Activated CD4-positive, alpha-beta T cell treated with anti-CD3 and anti-CD28 coated beads, Interleukin-2, amount 10 ng/mL, durations not matched to agents 7 days and 5 days (primary cell): ENCODE measurements around the gene BICD2. TPM values are rescaled to one million over a fixed set of nuclear protein-coding genes. Genes with fewer than 3 reads are reported as not detected.
A peak's percentile ranks its signal among the peaks of the same experiment; 100 is the strongest.

Experiments used
- CTCF ChIA-PET: fragments of 350-600 bp; sonication (Branson Sonifier 250); formaldehyde crosslinking; loops from one replicate; lab custom pipeline; 2021; ENCODE audit warnings: antibody characterized with exemption; lab: Charles Lee
- POLR2A ChIA-PET: fragments of 350-600 bp; sonication (Branson Sonifier 250); formaldehyde crosslinking; loops from one replicate; lab custom pipeline; 2021; ENCODE audit warnings: antibody characterized with exemption; lab: Charles Lee
- DNase-seq: peaks from one replicate; pipeline ENCODE4 v3.0.0-alpha.2; 2020
- H3K27ac Mint-ChIP-seq: one replicate; pipeline ENCODE4 v1.8.0; 2021; ENCODE audit warnings: mild to moderate bottlenecking, moderate library complexity, mixed read lengths
- H3K27me3 Mint-ChIP-seq: one replicate; pipeline ENCODE4 v1.8.0; 2021; ENCODE audit warnings: mixed read lengths
- H3K36me3 Mint-ChIP-seq: one replicate; pipeline ENCODE4 v1.8.0; 2021; ENCODE audit warnings: low read depth, mixed read lengths
- H3K4me1 Mint-ChIP-seq: one replicate; pipeline ENCODE4 v1.8.0; 2021; ENCODE audit warnings: mixed read lengths
- H3K4me3 Mint-ChIP-seq: one replicate; pipeline ENCODE4 v1.8.0; 2021; ENCODE audit warnings: mild to moderate bottlenecking, moderate library complexity, mixed read lengths
- H3K9me3 Mint-ChIP-seq: one replicate; pipeline ENCODE4 v1.8.0; 2021; ENCODE audit warnings: mixed read lengths
- total RNA-seq, 2 experiments: library from RNA; stranded (reverse); gene quantifications; one replicate each; pipeline ENCODE4 v1.2.3, GENCODE V29; 2021

BICD2 gene
- total RNA-seq, 2 experiments from 2014 or later: 29.5 to 31.1 TPM

DNA sequence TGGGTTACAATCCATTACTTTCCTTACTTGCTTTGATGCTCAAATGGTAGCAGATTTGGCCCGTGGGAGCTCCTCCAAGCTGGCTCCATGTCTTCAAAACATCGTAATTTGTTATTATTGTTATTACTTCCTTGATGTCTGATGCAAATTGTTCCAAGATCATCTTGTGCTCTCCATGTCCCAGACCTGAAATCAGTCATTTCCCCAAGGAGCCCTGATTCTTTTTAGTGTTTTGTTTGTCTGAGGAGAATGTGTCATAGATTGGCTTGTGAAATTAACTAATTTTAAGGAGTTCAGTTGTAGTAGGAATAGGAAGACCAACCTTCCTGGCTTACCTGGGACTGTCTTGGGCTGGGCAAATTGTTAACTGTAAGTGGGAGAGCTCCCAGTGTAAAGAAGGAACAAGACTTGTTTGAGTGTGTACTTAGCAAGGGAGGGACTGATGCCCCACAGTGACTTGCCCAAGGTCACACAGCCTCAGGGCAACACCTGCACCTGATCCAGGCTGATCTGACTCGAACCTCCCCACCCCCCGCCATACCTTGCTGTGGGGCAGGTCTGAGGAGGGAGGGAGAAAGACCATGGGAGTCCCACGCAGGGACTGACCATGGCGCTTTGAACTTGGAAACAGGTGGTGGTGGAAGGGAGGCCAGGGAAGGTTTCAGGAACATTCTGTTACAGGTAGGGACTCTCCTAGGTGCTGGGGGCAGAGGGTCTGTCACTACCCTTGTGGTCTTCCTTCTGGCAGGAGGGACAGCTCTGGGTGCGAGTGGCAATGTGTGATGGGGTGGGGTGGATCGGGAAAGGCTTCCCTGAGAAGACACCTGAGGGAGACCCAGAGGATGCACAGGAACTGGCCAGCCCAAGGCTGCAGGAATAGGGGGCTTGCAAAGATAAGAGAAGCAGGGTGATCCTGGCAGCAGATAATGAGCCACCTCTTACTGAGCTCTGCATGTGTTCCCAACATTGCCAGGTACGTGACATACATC lies 2.7 kb upstream of the BICD2 start:
- no peaks in the 10 kb centered on the region for H3K27me3 Mint-ChIP-seq
- no peak overlapping the region for H3K4me3 Mint-ChIP-seq
- ChIA-PET POLR2A (no interaction called here), CTCF (interaction anchor here (0.9 kb wide), 1 partner anchor 23 kb away, joined by 3 read pairs; no protein-coding TSS in a partner anchor)
- no peaks in the 10 kb centered on the region for H3K36me3 Mint-ChIP-seq
- no peak for DNase-seq
- H3K9me3 Mint-ChIP-seq: no peaks in the 10 kb centered on the region
- peaks cover 49% of the 10 kb centered on the region for H3K4me1 Mint-ChIP-seq
- peak overlapping the region; percentile 1 for H3K27ac Mint-ChIP-seq

DNA sequence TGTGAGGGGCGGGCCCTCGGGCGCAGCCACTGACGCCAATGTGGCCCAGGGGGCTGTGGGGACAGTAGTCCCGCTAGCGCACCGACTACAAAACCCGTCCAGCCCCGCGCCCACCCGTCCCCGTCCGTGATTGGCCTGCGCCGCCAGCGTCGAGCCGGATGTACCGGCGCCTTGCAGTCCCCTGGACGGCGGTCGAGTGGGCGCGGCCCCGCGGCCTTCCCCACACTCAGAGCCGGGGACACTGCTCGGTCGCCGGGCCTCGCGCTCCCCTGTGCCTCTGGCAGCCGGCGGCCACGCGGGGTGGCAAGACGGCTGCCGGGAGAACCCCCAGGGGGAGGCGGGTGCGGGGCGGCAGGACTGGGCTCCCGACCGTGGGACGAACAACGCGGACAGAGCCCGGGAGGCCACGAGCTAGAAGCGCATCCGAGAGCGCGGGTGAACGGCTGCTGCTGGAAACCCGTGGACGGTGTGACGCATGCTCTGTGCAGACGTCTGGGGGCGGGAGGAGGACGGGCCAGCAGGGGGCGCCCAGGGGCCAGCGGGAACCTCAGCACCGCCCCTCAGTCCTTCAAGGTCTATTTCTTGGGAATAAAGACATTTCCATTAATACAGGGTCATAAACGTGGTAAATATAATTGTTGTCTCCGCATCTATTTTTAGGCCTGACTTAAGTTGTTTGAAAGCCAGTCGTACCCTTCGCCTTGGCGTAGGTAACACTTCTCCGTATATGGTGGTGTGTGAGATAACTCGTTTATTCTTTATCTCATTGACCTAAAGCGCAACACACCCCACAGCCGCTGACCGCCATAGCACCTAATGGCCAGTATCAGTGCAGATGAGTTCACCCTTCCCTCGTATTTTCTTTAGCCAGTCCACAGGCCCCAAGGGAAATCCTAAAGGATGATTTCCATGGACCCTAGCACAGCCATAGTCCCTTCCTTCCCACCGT lies 629 bp upstream of the BICD2 start:
- H3K27me3 Mint-ChIP-seq: no peaks in the 10 kb centered on the region
- no peaks in the 10 kb centered on the region for H3K9me3 Mint-ChIP-seq
- H3K4me3 Mint-ChIP-seq: peak overlapping the region; percentile 95
- ChIA-PET POLR2A (no interaction called here), CTCF (interaction anchor here (0.6 to 1.4 kb wide), 6 partner anchors 10 to 95 kb away, joined by 3 to 4 read pairs (median 3); partner anchors contain the start of gene IPPK)
- peaks cover 55% of the 10 kb centered on the region for H3K4me1 Mint-ChIP-seq
- peak; percentile 97 for DNase-seq
- H3K27ac Mint-ChIP-seq: peak overlapping the region; percentile 97
- H3K36me3 Mint-ChIP-seq: no peaks in the 10 kb centered on the region

DNA sequence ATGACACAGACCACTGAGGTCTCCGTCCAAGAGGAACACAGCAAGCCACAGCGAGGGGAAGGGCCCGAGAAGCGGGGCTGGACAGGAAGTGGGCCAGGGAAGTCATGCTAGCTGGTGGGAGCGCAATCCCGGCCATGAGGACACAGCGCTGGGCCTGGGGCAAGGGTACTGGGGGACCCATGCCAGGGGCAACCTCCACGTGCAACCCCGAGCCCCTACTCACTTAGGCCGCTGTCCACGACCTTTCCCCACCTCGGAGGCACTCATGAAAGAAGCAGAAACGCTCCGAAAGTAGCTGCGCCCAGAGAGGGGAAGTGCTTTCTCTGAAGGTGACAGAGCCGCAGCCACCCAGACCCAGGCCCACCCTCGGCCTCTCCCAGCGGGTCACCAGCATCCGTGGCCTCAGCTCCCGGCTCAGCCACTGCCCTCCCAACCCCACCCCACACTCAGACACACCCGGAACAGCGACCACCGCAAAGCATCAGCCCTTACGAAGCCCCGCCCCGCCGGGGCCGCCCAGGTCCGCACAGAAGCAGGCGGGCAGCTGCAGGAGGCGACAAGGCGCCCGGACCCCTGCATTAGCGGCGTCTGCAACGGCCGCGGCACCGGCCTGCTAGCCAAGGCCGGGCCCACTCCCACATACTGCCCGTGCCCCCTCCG lies 782 bp downstream of the BICD2 start:
- H3K27me3 Mint-ChIP-seq: no peaks in the 10 kb centered on the region
- ChIA-PET POLR2A (no interaction called here), CTCF (interaction anchor here (0.5 to 1.4 kb wide), 7 partner anchors 11 to 614 kb away, joined by 3 to 4 read pairs (median 3); no protein-coding TSS in a partner anchor)
- H3K27ac Mint-ChIP-seq: peak overlapping the region; percentile 91
- peak; percentile 39 for DNase-seq
- peak overlapping the region; percentile 95 for H3K4me3 Mint-ChIP-seq
- peaks cover 49% of the 10 kb centered on the region for H3K4me1 Mint-ChIP-seq
- no peaks in the 10 kb centered on the region for H3K36me3 Mint-ChIP-seq
- H3K9me3 Mint-ChIP-seq: no peaks in the 10 kb centered on the region

DNA sequence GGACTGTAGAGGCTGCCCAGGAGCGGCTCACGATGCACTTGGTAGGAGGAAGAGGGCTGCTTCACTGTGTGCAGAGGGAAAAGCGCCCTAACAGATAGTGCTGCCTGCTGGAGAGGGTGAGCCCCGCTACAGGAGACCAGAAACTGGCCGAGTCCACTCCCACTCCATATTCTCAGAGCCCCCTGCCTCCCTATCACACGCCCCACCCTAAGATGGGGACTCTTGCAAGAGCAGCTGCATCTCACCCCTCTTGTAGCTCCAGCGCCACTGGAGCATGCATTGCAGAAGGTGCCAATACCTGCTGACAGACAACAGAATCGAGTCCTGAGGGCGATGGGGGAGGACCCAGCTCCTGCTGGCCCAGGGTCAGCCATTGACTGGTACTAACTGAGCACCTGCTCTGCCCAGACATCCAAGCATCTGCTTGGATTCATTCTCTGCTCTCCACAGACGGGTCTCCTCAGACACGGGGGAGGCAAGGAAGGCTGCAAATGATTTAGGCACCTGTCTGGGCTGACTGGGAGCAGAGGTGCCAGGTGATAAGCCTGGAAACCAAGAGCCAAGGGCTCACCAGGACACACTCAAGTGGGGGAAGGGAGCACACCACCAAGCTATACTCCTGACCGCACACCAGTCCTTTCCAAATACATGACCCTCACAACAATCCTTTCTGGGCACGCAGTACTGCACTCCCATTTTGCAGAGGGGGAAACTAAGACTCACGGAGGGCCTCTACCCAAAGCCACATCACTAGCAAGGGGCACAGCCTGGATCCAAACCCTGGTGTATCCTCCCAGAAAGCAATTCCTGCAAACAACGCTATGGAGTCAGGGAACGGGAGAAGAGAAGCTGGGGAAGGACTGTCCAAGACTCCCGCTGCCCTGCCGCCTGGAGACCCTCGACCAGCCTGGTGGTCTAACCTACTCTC lies 1.6 kb downstream of the BICD2 start:
- CTCF ChIA-PET: interaction anchor here (0.5 to 0.6 kb wide), 2 partner anchors 614 to 1439 kb away, joined by 4 read pairs; no protein-coding TSS in a partner anchor
- no peaks in the 10 kb centered on the region for H3K36me3 Mint-ChIP-seq
- H3K27ac Mint-ChIP-seq: peak overlapping the region; percentile 91
- peaks cover 49% of the 10 kb centered on the region for H3K4me1 Mint-ChIP-seq
- H3K4me3 Mint-ChIP-seq: peak overlapping the region; percentile 95
- DNase-seq: no peak
- POLR2A ChIA-PET: no interaction called here
- no peaks in the 10 kb centered on the region for H3K27me3 Mint-ChIP-seq
- no peaks in the 10 kb centered on the region for H3K9me3 Mint-ChIP-seq

DNA sequence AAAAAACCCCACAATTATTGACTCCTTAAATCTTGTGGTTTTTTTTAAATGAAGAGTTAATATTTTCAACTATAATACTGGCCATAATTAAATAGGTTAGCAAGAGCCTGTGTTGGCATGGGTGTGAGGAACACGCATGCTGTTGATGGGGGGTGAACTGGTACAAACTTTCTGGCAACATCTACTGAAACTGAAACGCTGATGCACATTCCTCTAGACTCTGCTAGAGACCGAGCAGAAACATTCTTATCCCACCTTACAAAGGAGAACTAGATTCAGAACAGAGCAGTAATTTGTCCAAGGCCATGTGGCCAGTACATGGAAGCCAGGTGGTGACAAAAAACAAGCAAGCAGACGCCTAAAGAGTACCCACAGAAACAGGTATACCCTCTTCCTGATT lies 2.4 kb downstream of the BICD2 start:
- Mint-ChIP-seq H3K27ac (peak overlapping the region; percentile 91), H3K36me3 (no peaks in the 10 kb centered on the region), H3K4me1 (peaks cover 51% of the 10 kb centered on the region), H3K4me3 (peak overlapping the region; percentile 95), H3K9me3 (no peaks in the 10 kb centered on the region), H3K27me3 (no peaks in the 10 kb centered on the region)
- POLR2A ChIA-PET: no interaction called here
- DNase-seq: no peak
- CTCF ChIA-PET: interaction anchor here (0.6 kb wide), 1 partner anchor 1495 kb away, joined by 3 read pairs; no protein-coding TSS in a partner anchor

DNA sequence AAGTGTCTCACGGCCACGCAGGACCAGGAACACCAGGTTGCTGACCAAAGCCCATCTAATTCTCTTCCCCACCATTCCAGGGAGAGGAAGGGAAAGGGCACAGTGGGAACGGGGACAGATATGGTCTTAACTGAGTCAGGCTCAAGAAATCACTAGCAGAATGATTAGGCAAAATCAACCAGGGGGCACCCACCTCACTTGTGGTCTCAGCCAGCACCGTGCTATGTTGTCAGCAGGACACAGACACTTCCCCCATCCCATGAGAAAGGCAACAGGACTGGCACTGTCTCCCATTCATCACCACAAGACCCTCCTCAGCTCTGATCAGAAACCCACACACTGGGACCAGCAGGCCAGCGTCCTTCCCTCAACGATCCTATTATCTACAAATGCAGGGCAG lies 2.9 kb downstream of the BICD2 start:
- Mint-ChIP-seq H3K4me3 (peak overlapping the region; percentile 14), H3K27me3 (no peaks in the 10 kb centered on the region), H3K36me3 (no peaks in the 10 kb centered on the region), H3K4me1 (peaks cover 47% of the 10 kb centered on the region), H3K27ac (no peak overlapping the region), H3K9me3 (no peaks in the 10 kb centered on the region)
- ChIA-PET CTCF (interaction anchor here (0.6 to 0.7 kb wide), 2 partner anchors 18 to 1495 kb away, joined by 3 read pairs; no protein-coding TSS in a partner anchor), POLR2A (no interaction called here)
- no peak for DNase-seq

DNA sequence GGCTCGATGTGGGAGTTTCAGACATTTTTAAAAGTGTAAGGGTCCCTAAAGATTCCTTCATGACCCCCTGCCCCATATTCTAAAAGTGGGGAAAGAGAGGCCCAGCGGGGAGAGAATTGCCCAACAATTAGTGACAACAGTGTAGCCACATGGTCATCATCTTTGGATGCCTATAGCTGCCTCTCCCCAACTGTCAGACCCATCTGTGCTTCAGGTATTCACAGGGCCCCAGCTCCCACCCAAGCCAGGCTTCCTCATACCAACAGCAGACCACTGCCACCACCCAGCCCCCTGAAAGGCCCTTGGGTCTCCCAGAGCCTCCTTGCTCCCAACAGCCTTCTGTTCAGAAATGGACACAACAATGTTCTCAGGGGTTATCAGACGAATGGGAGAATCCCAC lies 4.1 kb downstream of the BICD2 start:
- POLR2A ChIA-PET: no interaction called here
- peaks cover 38% of the 10 kb centered on the region for H3K4me1 Mint-ChIP-seq
- peak overlapping the region; percentile 62 for H3K27ac Mint-ChIP-seq
- no peaks in the 10 kb centered on the region for H3K27me3 Mint-ChIP-seq
- H3K36me3 Mint-ChIP-seq: peaks cover 5% of the 10 kb centered on the region
- DNase-seq: no peak
- H3K4me3 Mint-ChIP-seq: no peak overlapping the region
- CTCF ChIA-PET: interaction anchor here (1.2 kb wide), 1 partner anchor 43 kb away, joined by 4 read pairs; no protein-coding TSS in a partner anchor
- peaks cover 5% of the 10 kb centered on the region for H3K9me3 Mint-ChIP-seq

DNA sequence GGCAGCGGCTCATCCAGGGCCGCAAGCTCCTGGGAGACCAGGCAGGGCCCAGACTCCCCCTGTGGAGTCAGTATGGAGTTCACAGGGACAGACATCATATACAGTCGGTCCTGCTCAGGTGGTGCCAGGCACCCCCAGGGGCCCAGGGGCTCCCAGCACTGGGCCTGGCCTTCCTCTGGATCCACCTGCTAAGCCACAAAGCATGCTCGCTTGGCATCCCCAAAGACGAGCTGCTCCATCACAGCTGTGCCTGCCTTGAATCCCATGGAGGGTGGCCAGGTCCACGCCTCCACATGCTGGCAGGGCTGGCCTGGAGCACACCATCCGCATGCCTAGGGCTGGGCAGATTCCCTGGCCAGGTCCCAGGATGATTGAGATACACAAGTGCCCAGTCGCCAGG lies 4.6 kb downstream of the BICD2 start:
- POLR2A ChIA-PET: no interaction called here
- H3K36me3 Mint-ChIP-seq: peaks cover 9% of the 10 kb centered on the region
- no peak for DNase-seq
- no peaks in the 10 kb centered on the region for H3K27me3 Mint-ChIP-seq
- CTCF ChIA-PET: interaction anchor here (0.5 to 1.2 kb wide), 3 partner anchors 16 to 127 kb away, joined by 3 to 8 read pairs (median 4); no protein-coding TSS in a partner anchor
- peaks cover 37% of the 10 kb centered on the region for H3K4me1 Mint-ChIP-seq
- no peak overlapping the region for H3K27ac Mint-ChIP-seq
- no peak overlapping the region for H3K4me3 Mint-ChIP-seq
- peaks cover 9% of the 10 kb centered on the region for H3K9me3 Mint-ChIP-seq

DNA sequence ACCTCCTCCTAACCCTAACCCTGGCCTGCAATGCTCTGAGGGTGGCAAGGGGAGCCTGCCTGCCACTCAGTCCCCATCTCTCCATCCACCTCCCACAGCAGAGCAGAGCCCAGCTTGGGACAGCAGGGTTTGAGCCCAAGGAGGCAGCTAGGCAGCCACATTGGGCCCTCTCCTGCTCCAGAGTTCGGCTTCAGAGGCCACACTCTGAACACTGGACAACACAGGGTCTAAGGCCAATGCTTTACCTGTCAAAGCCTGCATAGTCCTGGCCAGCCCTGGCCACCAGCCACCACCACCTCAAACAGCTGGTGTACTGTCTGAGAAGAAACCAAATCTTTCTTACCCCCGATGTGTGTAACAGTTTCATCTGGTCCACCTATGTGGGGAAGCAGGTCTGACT lies 5.2 kb downstream of the BICD2 start:
- no peak overlapping the region for H3K4me3 Mint-ChIP-seq
- H3K9me3 Mint-ChIP-seq: peaks cover 9% of the 10 kb centered on the region
- peaks cover 13% of the 10 kb centered on the region for H3K36me3 Mint-ChIP-seq
- ChIA-PET CTCF (interaction anchor here (0.5 to 0.9 kb wide), 2 partner anchors 15 to 126 kb away, joined by 3 to 8 read pairs; no protein-coding TSS in a partner anchor), POLR2A (no interaction called here)
- no peak for DNase-seq
- H3K27me3 Mint-ChIP-seq: no peaks in the 10 kb centered on the region
- peaks cover 37% of the 10 kb centered on the region for H3K4me1 Mint-ChIP-seq
- H3K27ac Mint-ChIP-seq: no peak overlapping the region

DNA sequence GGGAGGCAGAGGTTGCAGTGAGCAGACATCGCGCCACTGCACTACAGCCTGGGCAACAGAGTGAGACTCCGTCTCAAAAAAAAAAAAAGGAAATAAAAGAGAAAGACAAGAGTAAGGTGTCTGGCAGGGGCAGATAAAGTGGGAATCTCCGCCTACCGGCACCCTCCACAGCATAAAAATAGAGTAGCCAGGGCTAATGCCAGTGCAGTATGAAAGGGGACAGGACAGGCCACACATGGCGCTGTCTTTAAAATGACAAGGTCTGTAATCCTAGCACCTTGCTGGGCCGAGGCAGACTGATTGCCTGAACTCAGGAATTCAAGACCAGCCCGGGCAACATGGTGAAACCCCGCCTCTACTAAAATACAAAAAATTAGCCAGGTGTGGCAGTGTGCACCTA lies 7.8 kb downstream of the BICD2 start:
- H3K4me1 Mint-ChIP-seq: peaks cover 37% of the 10 kb centered on the region
- POLR2A ChIA-PET: no interaction called here
- no peaks in the 10 kb centered on the region for H3K27me3 Mint-ChIP-seq

More for the DNA sequence above, 7.8 kb downstream of the BICD2 start:
- Mint-ChIP-seq H3K27ac (no peak overlapping the region), H3K9me3 (peaks cover 9% of the 10 kb centered on the region), H3K4me3 (no peak overlapping the region), H3K36me3 (peaks cover 30% of the 10 kb centered on the region)
- no peak for DNase-seq
- CTCF ChIA-PET: no interaction called here
